Fibroblast of the aortic adventitia (primary cell): ENCODE results near the gene SERPINA3. TPM values are rescaled to one million over a fixed set of nuclear protein-coding genes. Genes with fewer than 3 reads are reported as not detected.
A peak's percentile ranks its signal among the peaks of the same experiment; 100 is the strongest.
"Not testable (repeated sequence)": the region's sequence is repeated elsewhere in the genome, so short reads cannot be mapped to it uniquely, and the experiment has no call there.

Source experiments
- DNase-seq: peaks from one replicate; pipeline ENCODE4 v3.0.0-alpha.2; 2010; ENCODE audit warnings: low read depth
- H3K4me3 ChIP-seq: 2 replicates; pipeline ENCODE4 v1.5.1; 2011; ENCODE audit warnings: low read depth, mild to moderate bottlenecking, control low read depth, low read length, moderate library complexity
- total RNA-seq: library from RNA; depleted of rRNA; stranded (reverse); fragments of >200 nt; gene quantifications from 2 replicates; pipeline ENCODE4 v1.2.3, GENCODE V29; 2012; ENCODE audit warnings: low replicate concordance
- TF ChIP-seq, protein P1 (sequence below): IDR thresholded peaks from 2 replicates; pipeline ENCODE4 v1.5.1; 2011; ENCODE audit warnings: mild to moderate bottlenecking, low read length, control low read depth, inconsistent platforms; ENCODE audit not compliant: insufficient read depth

Gene SERPINA3
- total RNA-seq, 1 donor, result 13.6 TPM

DNA sequence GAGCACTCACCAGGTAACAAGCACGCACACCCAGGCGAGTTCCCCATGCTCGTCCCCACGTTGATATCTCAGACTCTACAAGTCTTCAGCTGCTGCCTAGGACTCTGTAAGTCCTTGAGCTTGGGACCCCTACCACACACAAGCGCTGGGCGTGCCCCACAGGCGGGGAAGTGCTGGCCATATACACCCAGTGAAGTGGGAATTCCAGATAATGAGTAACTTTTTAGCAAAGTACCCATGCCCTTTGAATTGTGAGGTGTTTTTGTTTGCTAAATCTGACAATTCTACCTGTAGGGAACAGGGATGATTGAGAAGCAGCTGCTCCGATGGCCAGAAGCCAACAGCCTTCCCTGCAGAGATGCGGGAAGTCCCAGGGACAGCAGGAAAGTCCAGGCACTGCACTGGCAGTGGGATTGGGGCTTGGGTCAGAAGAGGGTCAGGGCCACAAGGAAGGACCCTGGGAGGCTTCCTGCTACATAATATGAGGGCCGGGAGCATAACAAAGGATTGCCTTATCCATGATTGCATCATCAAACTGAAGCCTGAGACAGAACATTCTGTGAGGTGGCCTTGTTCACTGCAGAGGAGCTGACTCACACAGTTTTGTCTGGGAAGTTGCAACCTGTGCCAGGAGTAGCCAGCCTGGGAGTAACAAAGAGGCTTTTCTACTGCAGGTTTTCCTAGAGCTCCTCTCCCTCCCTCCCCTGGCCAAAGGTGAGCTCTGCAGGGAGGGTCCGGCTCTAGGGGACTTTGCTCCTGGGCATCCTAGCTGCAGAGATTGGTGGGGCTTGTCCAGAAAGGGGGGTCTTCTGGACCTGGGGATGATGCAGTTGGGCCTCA lies 13.2 kb upstream of the SERPINA3 start:
- H3K4me3 ChIP-seq, result no peak overlapping the region
- TF ChIP-seq, protein P1, sequence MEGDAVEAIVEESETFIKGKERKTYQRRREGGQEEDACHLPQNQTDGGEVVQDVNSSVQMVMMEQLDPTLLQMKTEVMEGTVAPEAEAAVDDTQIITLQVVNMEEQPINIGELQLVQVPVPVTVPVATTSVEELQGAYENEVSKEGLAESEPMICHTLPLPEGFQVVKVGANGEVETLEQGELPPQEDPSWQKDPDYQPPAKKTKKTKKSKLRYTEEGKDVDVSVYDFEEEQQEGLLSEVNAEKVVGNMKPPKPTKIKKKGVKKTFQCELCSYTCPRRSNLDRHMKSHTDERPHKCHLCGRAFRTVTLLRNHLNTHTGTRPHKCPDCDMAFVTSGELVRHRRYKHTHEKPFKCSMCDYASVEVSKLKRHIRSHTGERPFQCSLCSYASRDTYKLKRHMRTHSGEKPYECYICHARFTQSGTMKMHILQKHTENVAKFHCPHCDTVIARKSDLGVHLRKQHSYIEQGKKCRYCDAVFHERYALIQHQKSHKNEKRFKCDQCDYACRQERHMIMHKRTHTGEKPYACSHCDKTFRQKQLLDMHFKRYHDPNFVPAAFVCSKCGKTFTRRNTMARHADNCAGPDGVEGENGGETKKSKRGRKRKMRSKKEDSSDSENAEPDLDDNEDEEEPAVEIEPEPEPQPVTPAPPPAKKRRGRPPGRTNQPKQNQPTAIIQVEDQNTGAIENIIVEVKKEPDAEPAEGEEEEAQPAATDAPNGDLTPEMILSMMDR, result peak; percentile 11
- DNase-seq, result peak; percentile 97

DNA sequence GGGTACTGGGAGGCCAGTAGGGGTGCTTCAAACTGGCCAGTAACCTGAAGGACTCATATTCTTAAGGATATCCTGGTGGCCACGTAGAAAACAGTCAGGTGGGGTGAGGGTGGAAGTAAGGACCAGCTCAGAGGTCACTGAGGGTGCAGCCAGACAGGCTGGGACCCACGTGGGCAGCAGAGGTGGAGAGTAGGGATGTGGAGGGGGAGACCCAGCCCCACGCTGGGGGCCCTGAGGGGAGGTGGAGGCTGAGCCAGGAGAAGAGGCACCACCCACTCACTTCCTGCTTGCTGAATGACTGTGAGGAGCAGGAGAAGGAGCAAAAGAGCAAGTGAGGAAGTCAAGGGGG lies 12.6 kb upstream of the SERPINA3 start:
- TF ChIP-seq, protein P1, result no peak
- H3K4me3 ChIP-seq, result no peak overlapping the region
- DNase-seq, result no peak

DNA sequence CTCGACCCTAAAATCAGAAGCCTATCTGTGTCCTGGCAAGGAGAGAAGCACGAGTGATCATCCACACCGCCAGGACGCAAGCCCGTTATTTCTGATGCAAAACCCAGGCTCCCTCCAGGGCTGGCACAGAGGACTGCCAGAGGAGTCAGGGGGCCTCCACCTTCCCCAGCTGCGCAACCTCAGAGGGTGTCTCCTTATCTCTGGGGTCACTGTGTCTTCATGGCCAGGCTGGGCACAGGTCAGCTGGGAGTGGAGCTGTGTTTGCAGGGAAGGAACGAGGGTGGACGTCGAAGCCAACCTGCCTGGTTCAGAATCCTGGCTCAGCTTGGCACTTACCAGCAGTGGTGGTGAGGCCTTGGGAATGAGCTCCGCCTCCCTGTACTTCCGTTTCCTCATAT lies 12.0 kb upstream of the SERPINA3 start:
- H3K4me3 ChIP-seq, result no peak overlapping the region
- TF ChIP-seq, protein P1, result no peak
- DNase-seq, result no peak

DNA sequence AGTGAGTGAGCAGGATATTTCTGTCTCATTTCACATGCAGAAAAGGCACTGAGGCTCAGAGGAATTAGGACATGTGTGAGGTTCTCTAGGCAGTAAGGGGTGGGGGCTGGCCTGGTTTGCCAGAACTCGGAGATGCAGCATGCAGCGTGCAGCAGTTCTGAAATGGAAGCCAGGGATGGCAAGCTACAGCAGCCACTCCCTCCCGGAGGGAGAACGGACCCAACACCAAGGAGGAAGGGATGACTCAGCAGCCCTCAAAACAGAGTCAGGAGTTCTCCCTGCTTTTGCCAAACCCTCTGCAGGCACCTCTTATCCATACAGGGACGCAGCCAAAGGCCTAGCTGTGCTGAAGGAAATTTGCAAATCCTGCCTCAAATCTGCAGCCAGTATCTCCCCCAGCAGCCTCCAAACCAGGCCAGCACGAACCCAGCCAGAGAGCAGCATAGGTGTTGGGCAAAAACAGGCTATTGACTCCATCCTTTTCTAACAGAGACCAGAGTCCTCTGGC lies 10.3 kb upstream of the SERPINA3 start:
- H3K4me3 ChIP-seq, result no peak overlapping the region
- TF ChIP-seq, protein P1, result peak; percentile 13
- DNase-seq, result peak; percentile 98

DNA sequence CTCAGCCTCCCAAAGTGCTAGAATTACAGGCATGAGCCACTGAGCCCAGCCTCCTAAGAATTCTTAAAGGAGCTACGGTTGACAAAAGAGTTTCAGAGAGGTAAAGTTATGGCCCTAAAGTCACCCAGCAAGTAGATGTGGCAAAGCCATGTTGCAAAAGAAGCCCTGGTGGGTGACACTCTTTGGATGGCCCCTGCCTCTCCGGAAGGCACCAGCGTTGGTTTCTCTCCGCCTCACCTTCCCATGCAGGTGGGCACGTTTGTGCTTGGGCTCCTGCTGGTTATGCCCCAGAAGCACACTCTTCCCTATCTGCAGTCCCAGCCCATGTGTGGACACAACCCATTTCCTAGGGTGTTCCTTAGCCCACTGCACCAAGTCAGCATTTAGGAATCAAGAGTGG lies 9.5 kb upstream of the SERPINA3 start:
- no peak overlapping the region for H3K4me3 ChIP-seq
- DNase-seq, result no peak
- TF ChIP-seq, protein P1, result no peak

DNA sequence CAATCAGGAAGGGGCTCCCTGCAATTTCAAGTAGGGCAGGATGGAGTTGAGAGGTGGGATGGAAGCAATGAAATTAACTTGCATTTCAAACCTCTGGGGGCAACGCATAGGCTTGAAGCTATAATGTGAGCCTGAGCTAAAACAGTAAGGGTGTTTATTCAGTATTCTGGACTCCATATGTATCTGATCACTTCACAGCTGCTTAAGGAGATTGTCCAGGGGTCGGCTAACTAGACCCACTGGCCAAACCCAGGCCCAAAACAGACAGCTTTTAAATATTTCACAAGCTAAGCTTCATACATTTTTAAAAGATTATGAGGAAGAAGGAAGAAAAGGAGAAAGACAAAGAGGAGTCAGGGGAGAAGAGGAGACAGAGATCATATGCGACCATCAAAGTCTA lies 6.8 kb upstream of the SERPINA3 start:
- TF ChIP-seq, protein P1, result no peak
- no peak overlapping the region for H3K4me3 ChIP-seq
- DNase-seq, result no peak

DNA sequence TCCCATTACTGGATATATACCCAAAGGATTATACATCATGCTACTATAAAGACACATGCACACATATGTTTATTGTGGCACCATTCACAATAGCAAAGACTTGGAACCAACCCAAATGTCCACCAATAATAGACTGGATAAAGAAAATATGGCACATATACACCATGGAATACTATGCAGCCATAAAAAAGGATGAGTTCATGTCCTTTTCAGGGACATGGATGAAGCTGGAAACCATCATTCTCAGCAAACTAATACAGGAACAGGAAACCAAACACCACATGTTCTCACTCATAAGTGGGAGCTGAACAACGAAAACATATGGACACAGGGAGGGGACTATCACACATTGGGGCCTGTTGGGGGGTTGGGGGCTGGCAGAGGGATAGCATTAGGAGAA lies 3.2 kb upstream of the SERPINA3 start:
- H3K4me3 ChIP-seq, DNase-seq: not testable (repeated sequence)
